H1 (cell line): Measurements from ENCODE around the gene PELI2. TPM values are rescaled to one million over a fixed set of nuclear protein-coding genes. Genes with fewer than 3 reads are reported as not detected.

Experiments used
- CTCF ChIA-PET: fragments of 300-600 bp; sonication (Branson Sonifier 250); formaldehyde crosslinking; loops from one replicate; lab custom pipeline; 2021; ENCODE audit not compliant: partially characterized antibody; lab: Charles Lee
- POLR2A ChIA-PET: fragments of 300-600 bp; sonication (Branson Sonifier 250); formaldehyde crosslinking; loops from one replicate; lab custom pipeline; 2021; ENCODE audit warnings: inconsistent platforms; ENCODE audit not compliant: partially characterized antibody; lab: Charles Lee
- DNase-seq, 2 experiments: peaks; one replicate each; pipeline versions ENCODE4 v3.0.0 to v3.0.0-alpha.2; 2010 to 2022; ENCODE audit warnings: low spot score in 2 of 2, low read depth in 1 of 2, mixed read lengths in 1 of 2
- FAIRE-seq: peaks from 2 replicates; lab custom pipeline; 2011; peaks lifted over from hg19 to GRCh38; lab: Jason Lieb, UNC
- H2AFZ ChIP-seq: 2 replicates; pipeline ENCODE4 v1.8.1; 2012; ENCODE audit warnings: low read length, inconsistent platforms
- H2AK5ac ChIP-seq: 2 replicates; pipeline ENCODE4 v1.6.1; 2013; ENCODE audit warnings: low read depth, low read length
- H2BK120ac ChIP-seq: replicated peaks from 2 replicates; pipeline ENCODE3; 2013; ENCODE audit warnings: low read depth, low read length, inconsistent platforms
- H2BK12ac ChIP-seq: 2 replicates; pipeline ENCODE4 v1.6.1; 2013; ENCODE audit warnings: low read depth, low read length
- H2BK15ac ChIP-seq: 2 replicates; pipeline ENCODE4 v1.6.1; 2013; ENCODE audit warnings: low read length
- H2BK20ac ChIP-seq: 2 replicates; pipeline ENCODE4 v1.6.1; 2013; ENCODE audit warnings: low read length
- H2BK5ac ChIP-seq: 2 replicates; pipeline ENCODE4 v1.6.1; 2013; ENCODE audit warnings: low read depth, low read length
- H3K14ac ChIP-seq: 2 replicates; pipeline ENCODE4 v1.6.1; 2013; ENCODE audit warnings: inconsistent platforms; ENCODE audit not compliant: insufficient read length
- H3K18ac ChIP-seq: 2 replicates; pipeline ENCODE4 v1.6.1; 2013; ENCODE audit warnings: low read length; ENCODE audit errors: extremely low read depth
- H3K23ac ChIP-seq: 2 replicates; pipeline ENCODE4 v1.6.1; 2013; ENCODE audit warnings: inconsistent platforms; ENCODE audit not compliant: insufficient read length
- H3K23me2 ChIP-seq: 2 replicates; pipeline ENCODE4 v1.6.1; 2013; ENCODE audit warnings: low read depth, low read length
- H3K27ac ChIP-seq: 2 replicates; pipeline ENCODE4 v1.6.1; 2011; ENCODE audit warnings: low read depth, low read length, inconsistent platforms
- H3K27me3 ChIP-seq, 4 experiments: replicated peaks in 1 of 4; 1 replicate in 1 of 4; 2 replicates in 3 of 4; pipeline versions ENCODE4 v1.6.1 to v1.8.1; 2011 to 2013; ENCODE audit warnings: low read length in 3 of 4, mild to moderate bottlenecking in 3 of 4, inconsistent platforms in 2 of 4, mixed read lengths in 2 of 4, moderate library complexity in 1 of 4; ENCODE audit not compliant: control insufficient read depth in 3 of 4, insufficient read depth in 3 of 4; ENCODE audit errors: extremely low read depth in 1 of 4
- H3K36me3 ChIP-seq, 4 experiments: 2 replicates each; pipeline versions ENCODE4 v1.6.1 to v1.8.1; 2011 to 2013; ENCODE audit warnings: mild to moderate bottlenecking in 4 of 4, low read length in 3 of 4, moderate library complexity in 2 of 4, control low read depth in 1 of 4, inconsistent platforms in 1 of 4; ENCODE audit not compliant: insufficient read depth in 4 of 4, control insufficient read depth in 2 of 4
- H3K4ac ChIP-seq: replicated peaks from 2 replicates; pipeline ENCODE3; 2013; ENCODE audit warnings: low read length, low read depth, mixed read lengths, inconsistent platforms; ENCODE audit not compliant: insufficient read length
- H3K4me1 ChIP-seq, 4 experiments: replicated peaks in 1 of 4; 1 replicate in 1 of 4; 2 replicates in 3 of 4; pipeline versions ENCODE4 v1.6.1 to v1.8.1; 2011 to 2013; ENCODE audit warnings: low read length in 3 of 4, inconsistent platforms in 2 of 4, mixed read lengths in 1 of 4; ENCODE audit not compliant: insufficient read depth in 4 of 4, control insufficient read depth in 3 of 4
- H3K4me2 ChIP-seq, 2 experiments: 2 replicates each; pipeline versions ENCODE4 v1.6.1 to v1.8.1; 2011 to 2013; ENCODE audit warnings: low read depth in 2 of 2, low read length in 2 of 2, control low read depth in 1 of 2, inconsistent platforms in 1 of 2, mild to moderate bottlenecking in 1 of 2; ENCODE audit not compliant: insufficient read depth in 1 of 2
- H3K4me3 ChIP-seq, 4 experiments: fragments of 200-600, 300-600 bp in 1 of 4; sonication (generic), shearing (Covaris generic), sonication (Bioruptor Twin) in 1 of 4; 2 replicates each; pipeline versions ENCODE4 v1.5.1 to v1.8.1; 2011 to 2016; ENCODE audit warnings: low read length in 4 of 4, low read depth in 3 of 4, control low read depth in 2 of 4, inconsistent platforms in 2 of 4, mild to moderate bottlenecking in 2 of 4, mixed read lengths in 1 of 4, moderate library complexity in 1 of 4; ENCODE audit not compliant: insufficient read depth in 2 of 4; ENCODE audit errors: extremely low read depth in 1 of 4
- H3K56ac ChIP-seq: replicated peaks from 2 replicates; pipeline ENCODE3; 2013; ENCODE audit warnings: low read depth, mild to moderate bottlenecking, mixed read lengths, low read length, inconsistent platforms; ENCODE audit not compliant: insufficient read length
- H3K79me1 ChIP-seq: 2 replicates; pipeline ENCODE4 v1.6.1; 2013; ENCODE audit warnings: low read depth, low read length, control low read depth
- H3K79me2 ChIP-seq, 2 experiments: 2 replicates each; pipeline versions ENCODE4 v1.6.1 to v1.8.1; 2012 to 2013; ENCODE audit warnings: low read length in 2 of 2, mild to moderate bottlenecking in 2 of 2, inconsistent platforms in 1 of 2; ENCODE audit not compliant: insufficient read depth in 2 of 2, control insufficient read depth in 1 of 2
- H3K9ac ChIP-seq, 4 experiments: replicated peaks in 1 of 4; 1 replicate in 1 of 4; 2 replicates in 3 of 4; pipeline versions ENCODE4 v1.6.1 to v1.8.1; 2011 to 2013; ENCODE audit warnings: low read depth in 3 of 4, low read length in 3 of 4, control low read depth in 2 of 4, mild to moderate bottlenecking in 2 of 4, moderate library complexity in 2 of 4, inconsistent platforms in 1 of 4; ENCODE audit errors: extremely low read depth in 1 of 4
- H3K9me3 ChIP-seq, 2 experiments: 2 replicates each; pipeline versions ENCODE4 v1.6.1 to v1.8.1; 2012 to 2013; ENCODE audit warnings: mild to moderate bottlenecking in 2 of 2, moderate library complexity in 2 of 2, control low read depth in 1 of 2, inconsistent platforms in 1 of 2, low read depth in 1 of 2, low read length in 1 of 2, mixed read lengths in 1 of 2; ENCODE audit not compliant: insufficient read depth in 2 of 2
- H4K20me1 ChIP-seq, 2 experiments: replicated peaks in 1 of 2; 2 replicates each; pipeline versions ENCODE3 to v1.8.1; 2011 to 2013; ENCODE audit warnings: inconsistent platforms in 2 of 2, low read length in 2 of 2, mild to moderate bottlenecking in 1 of 2; ENCODE audit not compliant: insufficient read depth in 2 of 2, control insufficient read depth in 1 of 2
- H4K5ac ChIP-seq: 2 replicates; pipeline ENCODE4 v1.6.1; 2013; ENCODE audit warnings: low read length, low read depth, mixed read lengths, inconsistent platforms; ENCODE audit not compliant: insufficient read length
- H4K8ac ChIP-seq: 2 replicates; pipeline ENCODE4 v1.8.0; 2013; ENCODE audit warnings: mild to moderate bottlenecking, moderate library complexity, low read length, inconsistent platforms; ENCODE audit not compliant: insufficient read depth; ENCODE audit errors: extremely low read depth
- H4K91ac ChIP-seq: replicated peaks from 2 replicates; pipeline ENCODE3; 2013; ENCODE audit warnings: low read length, mixed read lengths, inconsistent platforms; ENCODE audit not compliant: insufficient read length
- ATF2 ChIP-seq: IDR thresholded peaks from 2 replicates; pipeline ENCODE4 v1.6.1; 2012; ENCODE audit warnings: low read length, inconsistent platforms
- CBX8 ChIP-seq: fragments of 300-800, 300-1000 bp; sonication (generic); IDR thresholded peaks from 2 replicates; pipeline ENCODE4 v1.7.1; 2016; ENCODE audit warnings: low read depth, low read length, borderline replicate concordance
- EP300 ChIP-seq, 2 experiments: IDR thresholded peaks; 1 replicate in 1 of 2; 2 replicates in 1 of 2; pipeline ENCODE4 v1.6.1; 2011 to 2012; ENCODE audit warnings: low read depth in 2 of 2, low read length in 2 of 2, mild to moderate bottlenecking in 2 of 2, borderline replicate concordance in 1 of 2, inconsistent platforms in 1 of 2, moderate library complexity in 1 of 2
- RAD21 ChIP-seq, 2 experiments: IDR thresholded peaks in 1 of 2; conservative IDR thresholded peaks in 1 of 2; 2 replicates each; pipeline ENCODE4 v1.6.1; 2011; ENCODE audit warnings: low read depth in 2 of 2, low read length in 2 of 2, improper control_type of control experiment in 1 of 2, inconsistent platforms in 1 of 2, mild to moderate bottlenecking in 1 of 2, moderate library complexity in 1 of 2
- SAP30 ChIP-seq: fragments of 300-600 bp; sonication (generic); IDR thresholded peaks from 2 replicates; pipeline ENCODE4 v1.7.1; 2012; ENCODE audit warnings: low read length, moderate library complexity, mild to moderate bottlenecking, inconsistent platforms; ENCODE audit not compliant: insufficient read depth, insufficient replicate concordance
- YY1 ChIP-seq: IDR thresholded peaks from 2 replicates; pipeline ENCODE4 v1.6.1; 2011; ENCODE audit warnings: low read depth, mild to moderate bottlenecking, low read length
- WGBS, 2 experiments: shearing (Covaris generic) in 1 of 2; methylation state at CpG; one replicate each; pipeline versions ENCODE4 v1.1.6 to v1.1.7; 2013 to 2015; ENCODE audit warnings: low lambda C conversion rate in 2 of 2, mixed read lengths in 2 of 2, inconsistent platforms in 1 of 2, low coverage in 1 of 2, missing lambda C conversion rate in 1 of 2; ENCODE audit not compliant: insufficient replicate concordance in 2 of 2, insufficient coverage in 1 of 2, insufficient read length in 1 of 2; ENCODE audit errors: extremely low coverage in 1 of 2, missing lambda C conversion rate in 1 of 2; 5-methylcytosine and 5-hydroxymethylcytosine counted together
- polyA plus RNA-seq, 7 experiments: library from polyadenylated mRNA; depleted of rRNA in 3 of 7; stranded (reverse) in 5 of 7; unstranded in 2 of 7; fragments of >200 nt in 5 of 7; fragments of 200-250 nt in 2 of 7; gene quantifications; 1 replicate in 5 of 7; 2 replicates in 1 of 7; 4 replicates in 1 of 7; pipeline versions ENCODE4 v1.2.1 to v1.2.3, GENCODE V29; 2011 to 2013; ENCODE audit warnings: missing spikeins in 2 of 7, mixed read lengths in 2 of 7
- total RNA-seq: library from RNA; stranded (reverse); fragmentation: NEBNext Ultra II Directional; extraction: Animal tissue kit (Norgen Biotek cat#: 25700); gene quantifications from 2 replicates; pipeline ENCODE4 v1.2.1, GENCODE V29; 2021

PELI2 gene
- total and polyA plus RNA-seq, 2 of the 8 experiments (the other 6 are each of a cell fraction or from before 2014, with no cell fraction given) = 14.6 to 25.7 TPM

DNA sequence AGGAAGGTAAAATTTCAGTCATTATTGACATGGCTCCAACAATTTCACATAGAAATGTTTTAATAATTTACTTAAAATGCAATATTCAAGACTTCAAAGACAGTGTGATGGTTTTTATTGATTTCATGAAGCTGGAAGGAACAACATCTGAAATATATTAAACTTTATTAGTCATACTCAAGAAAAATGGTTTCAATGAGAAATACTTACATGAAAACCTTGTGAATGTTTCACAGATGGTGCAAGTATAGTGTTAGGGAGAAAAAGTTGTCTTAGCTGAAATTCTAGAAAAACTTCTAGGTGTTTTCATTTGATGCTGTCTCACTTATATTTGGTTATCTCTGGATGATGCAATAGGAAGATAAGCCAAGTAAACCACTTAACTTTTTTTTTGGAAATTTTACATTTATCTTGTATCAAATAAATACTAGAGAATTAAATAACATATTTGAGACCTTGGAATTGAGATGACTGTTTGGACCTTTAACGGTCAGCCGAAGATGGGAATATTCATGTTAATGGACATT, 65.5 kb downstream of the PELI2 start:
- no peak overlapping the region for H4K8ac ChIP-seq
- H3K79me1 ChIP-seq = peaks cover 5% of the 10 kb centered on the region; the same call in 1 of the 2 replicates
- POLR2A ChIA-PET = no interaction called here
- no peak overlapping the region for H4K5ac ChIP-seq
- no peak overlapping the region for H3K9ac ChIP-seq
- no peak for TF ChIP-seq SAP30
- no peak for TF ChIP-seq RAD21 (IDR thresholded peaks at IDR 0.05 in 1 of 2, conservative IDR thresholded peaks at IDR 0.05 in 1 of 2; ENCODE audit: low read depth in 2 of 2, low read length in 2 of 2)
- TF ChIP-seq EP300 (IDR thresholded peaks at IDR 0.05; ENCODE audit: borderline replicate concordance in 1 of 2, low read depth in 2 of 2, low read length in 2 of 2) = no peak
- no peak for TF ChIP-seq CBX8
- no peak for TF ChIP-seq ATF2
- no peak for TF ChIP-seq YY1
- no peak overlapping the region for H2BK5ac ChIP-seq
- H2AFZ ChIP-seq = no peak overlapping the region
- H4K91ac ChIP-seq = no peak overlapping the region
- DNase-seq (no peak), FAIRE-seq (no peak)
- H3K4me1 ChIP-seq = peaks cover 0 to 3% (median 0%) of the 10 kb centered on the region in 4 experiments; a peak in 1 of 7 replicates
- no peak overlapping the region for H2BK120ac ChIP-seq
- 93% methylated on average over 2 of the region's 2 CpGs; no CpG with 5 or more reads in 1 of the 2 experiments for WGBS, 2 experiments
- H2BK15ac ChIP-seq = no peak overlapping the region
- H3K4ac ChIP-seq = no peak overlapping the region
- H3K4me2 ChIP-seq = no peak overlapping the region
- H3K9me3 ChIP-seq = no peaks in the 10 kb centered on the region
- no peak overlapping the region for H3K56ac ChIP-seq
- H3K27me3 ChIP-seq = no peaks in the 10 kb centered on the region
- no peak overlapping the region for H2BK20ac ChIP-seq
- H3K23ac ChIP-seq = no peak overlapping the region
- no peaks in the 10 kb centered on the region for H3K23me2 ChIP-seq
- no peak overlapping the region for H2AK5ac ChIP-seq
- H3K18ac ChIP-seq = no peak overlapping the region
- H3K36me3 ChIP-seq = no peaks in the 10 kb centered on the region
- no peak overlapping the region for H3K14ac ChIP-seq
- H4K20me1 ChIP-seq = no peaks in the 10 kb centered on the region
- H3K4me3 ChIP-seq = no peak overlapping the region
- no peak overlapping the region for H3K27ac ChIP-seq
- no peak overlapping the region for H2BK12ac ChIP-seq
- no peaks in the 10 kb centered on the region for H3K79me2 ChIP-seq
- CTCF ChIA-PET = no interaction called here
